ENCODE data around the gene TEDC1.

The TEDC1 gene

GRCh38 chr14:105458571-105458970 is 32.5 kb upstream of the TEDC1 start:
- no peak for DNase-seq (ENCODE audit: extremely low read depth, low read depth)
- no peak for TF ChIP-seq CTCF (IDR thresholded peaks at IDR 0.05; ENCODE audit: low read depth, low read length, missing control alignments)
- no peak overlapping the region for H3K4me3 ChIP-seq (replicated peaks; ENCODE audit: low read depth, low read length)

GRCh38 chr14:105460116-105460515 is 30.9 kb upstream of the TEDC1 start:
- DNase-seq (ENCODE audit: extremely low read depth, low read depth): no peak
- no peak overlapping the region for H3K4me3 ChIP-seq (replicated peaks; ENCODE audit: low read depth, low read length)
- no peak for TF ChIP-seq CTCF (IDR thresholded peaks at IDR 0.05; ENCODE audit: low read depth, low read length, missing control alignments)

GRCh38 chr14:105460616-105461015 is 30.4 kb upstream of the TEDC1 start:
- H3K4me3 ChIP-seq (replicated peaks; ENCODE audit: low read depth, low read length): no peak overlapping the region
- TF ChIP-seq CTCF (IDR thresholded peaks at IDR 0.05; ENCODE audit: low read depth, low read length, missing control alignments): no peak
- DNase-seq (ENCODE audit: extremely low read depth, low read depth): no peak

GRCh38 chr14:105461903-105462302 is 29.1 kb upstream of the TEDC1 start:
- no peak for TF ChIP-seq CTCF (IDR thresholded peaks at IDR 0.05; ENCODE audit: low read depth, low read length, missing control alignments)
- no peak for DNase-seq (ENCODE audit: extremely low read depth, low read depth)
- H3K4me3 ChIP-seq (replicated peaks; ENCODE audit: low read depth, low read length): no peak overlapping the region

- TF ChIP-seq CTCF (IDR thresholded peaks at IDR 0.05; ENCODE audit: low read depth, low read length, missing control alignments): no peak
- no peak overlapping the region for H3K4me3 ChIP-seq (replicated peaks; ENCODE audit: low read depth, low read length)
- DNase-seq (ENCODE audit: extremely low read depth, low read depth): no peak
These were observed 26.5 kb upstream of the TEDC1 start for GRCh38 chr14:105464501-105464900.

- no peak overlapping the region for H3K4me3 ChIP-seq (replicated peaks; ENCODE audit: low read depth, low read length)
- DNase-seq (ENCODE audit: extremely low read depth, low read depth): no peak
- no peak for TF ChIP-seq CTCF (IDR thresholded peaks at IDR 0.05; ENCODE audit: low read depth, low read length, missing control alignments)
These were observed 25.6 kb upstream of the TEDC1 start for GRCh38 chr14:105465209-105466031.

All from HFF-Myc (cell line).